ENCODE results near the gene DERL3. TPM values are rescaled to one million over a fixed set of nuclear protein-coding genes. Genes with fewer than 3 reads are reported as not detected.
A peak's percentile ranks its signal among the peaks of the same experiment; 100 is the strongest.

The DERL3 gene
- total and polyA plus RNA-seq, 8 donors: 0.45 to 24.5 (median 7.1) TPM

DNA sequence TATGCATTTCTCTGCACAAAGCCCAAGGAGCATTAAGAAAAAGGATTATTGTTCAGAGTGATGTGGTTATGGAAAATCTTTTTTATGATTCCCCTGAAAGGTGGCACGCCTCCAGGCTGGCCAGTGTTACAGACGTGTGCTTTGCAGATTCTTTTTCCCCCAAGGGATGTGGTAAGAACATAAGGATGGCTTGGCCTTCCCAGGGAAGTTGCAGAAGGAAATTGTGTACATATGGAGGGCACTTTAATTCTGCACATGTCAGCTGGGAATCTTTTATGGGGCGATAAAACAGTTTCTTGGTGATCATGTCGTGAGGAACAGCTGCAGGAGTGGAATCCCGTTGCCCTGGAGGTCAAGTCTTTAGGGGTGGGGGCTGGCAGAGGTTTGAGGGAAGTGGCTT, 42.3 kb downstream of the DERL3 start:
- H3K27me3 ChIP-seq: no peaks in the 10 kb centered on the region
- H3K9me3 ChIP-seq: no peaks in the 10 kb centered on the region
- DNase-seq: no peak
- intact Hi-C loops (cut with DNase I; ENCODE audit: low total_unique reads): no loop called here
- H3K4me3 ChIP-seq: no peak overlapping the region
- peaks cover 3 to 9% (median 6%) of the 10 kb centered on the region in 4 donors for H3K4me1 ChIP-seq
- 72 to 87% (median 80%) methylated on average over 5 of the region's 5 CpGs for WGBS, 5 donors
- H3K27ac ChIP-seq: no peak overlapping the region
- H3K36me3 ChIP-seq: peaks cover 79 to 99% (median 94%) of the 10 kb centered on the region in 4 donors
- TF ChIP-seq POLR2A (IDR thresholded peaks at IDR 0.05) (no peak), POLR2AphosphoS5 (IDR thresholded peaks at IDR 0.05) (no peak), EP300 (IDR thresholded peaks at IDR 0.05) (no peak)
- TF ChIP-seq, protein P1, sequence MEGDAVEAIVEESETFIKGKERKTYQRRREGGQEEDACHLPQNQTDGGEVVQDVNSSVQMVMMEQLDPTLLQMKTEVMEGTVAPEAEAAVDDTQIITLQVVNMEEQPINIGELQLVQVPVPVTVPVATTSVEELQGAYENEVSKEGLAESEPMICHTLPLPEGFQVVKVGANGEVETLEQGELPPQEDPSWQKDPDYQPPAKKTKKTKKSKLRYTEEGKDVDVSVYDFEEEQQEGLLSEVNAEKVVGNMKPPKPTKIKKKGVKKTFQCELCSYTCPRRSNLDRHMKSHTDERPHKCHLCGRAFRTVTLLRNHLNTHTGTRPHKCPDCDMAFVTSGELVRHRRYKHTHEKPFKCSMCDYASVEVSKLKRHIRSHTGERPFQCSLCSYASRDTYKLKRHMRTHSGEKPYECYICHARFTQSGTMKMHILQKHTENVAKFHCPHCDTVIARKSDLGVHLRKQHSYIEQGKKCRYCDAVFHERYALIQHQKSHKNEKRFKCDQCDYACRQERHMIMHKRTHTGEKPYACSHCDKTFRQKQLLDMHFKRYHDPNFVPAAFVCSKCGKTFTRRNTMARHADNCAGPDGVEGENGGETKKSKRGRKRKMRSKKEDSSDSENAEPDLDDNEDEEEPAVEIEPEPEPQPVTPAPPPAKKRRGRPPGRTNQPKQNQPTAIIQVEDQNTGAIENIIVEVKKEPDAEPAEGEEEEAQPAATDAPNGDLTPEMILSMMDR (IDR thresholded peaks at IDR 0.05): no peak

DNA sequence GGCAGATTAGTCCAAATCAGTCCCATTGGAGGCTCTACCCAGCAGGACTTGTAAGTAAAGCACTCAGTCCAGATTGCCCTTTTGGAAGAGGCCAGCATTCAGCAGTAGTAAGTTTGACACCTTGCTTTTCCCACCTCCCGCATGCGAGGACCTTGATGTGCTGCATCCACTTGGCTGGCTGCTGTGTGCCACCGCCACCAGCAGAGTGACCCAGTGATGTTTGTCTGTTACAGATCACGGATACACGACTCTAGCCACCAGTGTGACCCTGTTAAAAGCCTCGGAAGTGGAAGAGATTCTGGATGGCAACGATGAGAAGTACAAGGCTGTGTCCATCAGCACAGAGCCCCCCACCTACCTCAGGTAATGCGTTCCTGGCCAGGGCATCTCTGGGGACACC, 45.5 kb downstream of the DERL3 start:
- Histone ChIP-seq H3K36me3 (peaks cover 60 to 69% (median 66%) of the 10 kb centered on the region in 4 donors), H3K9me3 (no peaks in the 10 kb centered on the region), H3K27ac (no peak overlapping the region), H3K4me3 (no peak overlapping the region), H3K4me1 (peaks cover 13 to 40% (median 35%) of the 10 kb centered on the region in 4 donors), H3K27me3 (no peaks in the 10 kb centered on the region)
- TF ChIP-seq, protein P1 (IDR thresholded peaks at IDR 0.05): no peak
- TF ChIP-seq POLR2A (IDR thresholded peaks at IDR 0.05) (no peak), EP300 (IDR thresholded peaks at IDR 0.05) (no peak), POLR2AphosphoS5 (IDR thresholded peaks at IDR 0.05) (no peak)
- WGBS, 5 donors: 76 to 90% (median 82%) methylated on average over 8 of the region's 8 CpGs
- no peak for DNase-seq
- intact Hi-C loops (cut with DNase I; ENCODE audit: low total_unique reads): no loop called here

DNA sequence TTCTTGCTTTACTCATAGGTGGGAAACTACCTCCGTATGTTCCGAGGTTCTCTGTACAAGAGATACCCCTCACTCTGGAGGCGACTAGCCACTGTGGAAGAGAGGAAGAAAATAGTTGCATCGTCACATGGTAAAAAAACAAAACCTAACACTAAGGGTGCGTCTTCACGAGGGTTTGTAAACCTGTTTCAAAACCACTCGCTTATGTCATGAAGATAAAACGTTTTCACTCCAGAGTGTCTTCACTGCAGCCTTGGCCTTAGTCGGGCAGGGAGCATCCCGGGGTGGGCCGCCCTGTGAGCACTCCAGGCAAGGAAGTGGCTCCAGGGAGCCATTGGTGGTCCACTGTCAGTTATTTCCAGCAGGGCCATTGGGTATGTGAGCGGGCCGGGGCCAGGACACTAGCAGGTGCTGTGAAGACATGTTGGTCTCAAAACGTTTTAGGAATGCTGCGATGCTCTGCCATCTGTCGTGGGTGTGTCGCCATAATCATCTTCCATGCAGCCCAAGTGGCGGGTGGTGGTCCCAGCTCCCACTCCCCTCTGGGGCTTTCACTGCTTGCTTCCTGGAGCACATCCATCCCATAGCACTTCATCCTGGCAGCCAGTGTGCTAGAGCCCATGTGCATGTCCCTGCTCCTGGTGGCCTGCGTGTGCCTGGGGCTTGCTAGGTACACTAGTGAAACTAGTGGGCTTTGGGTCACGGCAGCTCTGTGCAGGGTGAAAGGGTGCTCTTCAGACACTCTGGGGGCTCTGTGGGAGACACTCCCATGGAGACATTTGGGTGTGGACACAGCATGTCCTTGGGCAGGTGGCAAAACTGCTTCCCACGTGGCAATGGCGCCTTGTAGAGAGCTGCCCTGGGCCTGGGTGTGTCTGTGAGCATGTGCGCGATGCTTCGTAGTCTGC, 46.8 kb downstream of the DERL3 start:
- DNase-seq: no peak
- intact Hi-C loops (cut with DNase I; ENCODE audit: low total_unique reads): no loop called here
- H3K36me3 ChIP-seq: peaks cover 52 to 57% (median 56%) of the 10 kb centered on the region in 4 donors
- TF ChIP-seq EP300 (IDR thresholded peaks at IDR 0.05): no peak
- TF ChIP-seq POLR2AphosphoS5 (IDR thresholded peaks at IDR 0.05): no peak
- TF ChIP-seq, protein P1 (IDR thresholded peaks at IDR 0.05): no peak
- no peak for TF ChIP-seq POLR2A (IDR thresholded peaks at IDR 0.05)
- no peak overlapping the region for H3K4me3 ChIP-seq
- H3K27me3 ChIP-seq: no peaks in the 10 kb centered on the region
- peak overlapping the region in 1 of 5 donors; percentile 31 for H3K27ac ChIP-seq
- peaks cover 21 to 49% (median 44%) of the 10 kb centered on the region in 4 donors for H3K4me1 ChIP-seq
- 82 to 86% (median 84%) methylated on average over 20 to 25 of the region's 25 CpGs for WGBS, 5 donors
- no peaks in the 10 kb centered on the region for H3K9me3 ChIP-seq

DNA sequence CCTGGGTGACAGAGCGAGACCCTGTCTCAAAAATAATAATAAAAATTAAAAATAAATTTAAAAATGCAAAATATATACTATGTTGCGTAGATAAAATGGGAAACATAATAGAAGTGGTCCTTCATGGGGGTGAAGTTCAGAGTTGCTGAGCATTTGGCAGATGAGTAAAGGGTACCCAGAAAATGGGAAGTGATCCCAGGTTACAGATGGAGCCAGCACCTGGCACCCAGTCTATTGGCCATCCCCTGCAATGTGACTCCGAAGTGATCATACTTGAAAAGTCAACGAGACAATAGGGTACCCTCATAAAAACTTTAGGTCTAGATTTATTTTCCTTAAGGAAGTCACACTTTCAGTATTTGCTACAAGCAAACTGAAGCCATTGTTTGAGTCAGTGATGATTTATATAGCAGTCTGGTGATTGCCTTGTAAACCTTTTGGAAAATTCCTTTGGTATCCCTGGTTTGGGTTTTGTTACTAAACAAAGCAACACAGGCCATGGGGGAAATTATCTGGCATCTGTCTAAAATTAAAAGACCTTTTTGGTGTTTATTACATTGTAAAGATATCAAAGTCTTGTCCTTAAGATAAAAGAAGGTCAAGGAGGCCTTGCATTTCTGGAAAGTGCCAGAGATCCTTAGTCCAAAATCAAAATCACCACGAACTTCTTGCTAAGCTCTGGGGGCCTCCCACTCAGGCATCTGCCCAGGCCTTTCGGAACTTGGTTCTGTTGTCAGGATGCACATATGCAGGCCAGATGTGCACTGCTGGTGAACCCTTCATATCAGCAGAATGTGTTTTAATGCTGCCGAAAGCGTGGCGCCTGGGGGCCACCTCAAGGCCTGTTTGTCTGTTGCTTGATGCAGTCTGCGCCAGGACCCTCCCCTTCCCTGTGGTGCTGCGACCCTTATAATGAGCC, 47.7 kb downstream of the DERL3 start:
- WGBS, 5 donors: 64 to 78% (median 74%) methylated on average over 10 to 11 of the region's 11 CpGs

More for the DNA sequence above, 47.7 kb downstream of the DERL3 start:
- H3K9me3 ChIP-seq: no peaks in the 10 kb centered on the region
- TF ChIP-seq, protein P1 (IDR thresholded peaks at IDR 0.05): no peak
- TF ChIP-seq POLR2A (IDR thresholded peaks at IDR 0.05): no peak
- no peak for TF ChIP-seq POLR2AphosphoS5 (IDR thresholded peaks at IDR 0.05)
- TF ChIP-seq EP300 (IDR thresholded peaks at IDR 0.05): no peak
- peaks cover 45 to 49% (median 47%) of the 10 kb centered on the region in 4 donors for H3K36me3 ChIP-seq
- peaks cover 27 to 55% (median 51%) of the 10 kb centered on the region in 4 donors for H3K4me1 ChIP-seq
- intact Hi-C loops (cut with DNase I; ENCODE audit: low total_unique reads): no loop called here
- H3K27me3 ChIP-seq: no peaks in the 10 kb centered on the region
- H3K27ac ChIP-seq: peak overlapping the region in 1 of 5 donors; percentile 31
- DNase-seq: peak in 1 of 2 donors; percentile 77
- H3K4me3 ChIP-seq: no peak overlapping the region

Data from stomach (tissue), 9 donors.